Stomach (tissue), 9 donors: Measurements from ENCODE around the gene TFAP2A. TPM values are rescaled to one million over a fixed set of nuclear protein-coding genes. Genes with fewer than 3 reads are reported as not detected.

Experiments
- DNase-seq, 2 donors: peaks; one replicate each; pipeline versions ENCODE4 v3.0.0 to v3.0.0-alpha.2; 2013 to 2019
- H3K27ac ChIP-seq, 5 donors: fragments of 200-600 bp in 4 of 5; sonication (generic) in 4 of 5; one replicate each; pipeline ENCODE4 v1.5.1; 2013 to 2019; ENCODE audit warnings: mild to moderate bottlenecking in 1 of 5, moderate library complexity in 1 of 5
- H3K27me3 ChIP-seq, 3 donors: fragments of 200-600 bp; sonication (generic); one replicate each; pipeline ENCODE4 v1.5.1; 2017 to 2019; ENCODE audit warnings: mixed run types in 1 of 3
- H3K36me3 ChIP-seq, 4 donors: fragments of 200-600 bp; sonication (generic); 1 replicate in 3 of 4; 2 replicates in 1 of 4; pipeline ENCODE4 v1.5.1; 2016 to 2019
- H3K4me1 ChIP-seq, 4 donors: fragments of 200-600 bp; sonication (generic); one replicate each; pipeline ENCODE4 v1.5.1; 2016 to 2019
- H3K4me3 ChIP-seq, 4 donors: fragments of 200-600 bp; sonication (generic) in 3 of 4; one replicate each; pipeline ENCODE4 v1.5.1; 2016 to 2019; ENCODE audit warnings: mild to moderate bottlenecking in 1 of 4
- H3K9me3 ChIP-seq, 4 donors: fragments of 200-600 bp; sonication (generic); one replicate each; pipeline ENCODE4 v1.5.1; 2016 to 2019
- CTCF ChIP-seq, 7 experiments: fragments of 450-650 bp in 4 of 7; fragments of 200-600 bp in 3 of 7; sonication (generic) in 3 of 7; IDR thresholded peaks; one replicate each; pipeline ENCODE4 v1.5.1; 2016 to 2019; ENCODE audit warnings: antibody characterized with exemption in 7 of 7, control low read depth in 2 of 7, mild to moderate bottlenecking in 1 of 7
- EP300 ChIP-seq: sonication (generic); formaldehyde crosslinking; IDR thresholded peaks from one replicate; pipeline ENCODE4 v1.6.1; 2017; ENCODE audit warnings: antibody characterized with exemption
- POLR2A ChIP-seq, 4 donors: fragments of 450-650 bp; IDR thresholded peaks; one replicate each; pipeline ENCODE4 v1.6.1; 2016; ENCODE audit warnings: antibody characterized with exemption in 4 of 4, control low read depth in 2 of 4, mild to moderate bottlenecking in 1 of 4, moderate library complexity in 1 of 4
- POLR2AphosphoS5 ChIP-seq, 3 donors: sonication (generic); formaldehyde crosslinking; IDR thresholded peaks; one replicate each; pipeline ENCODE4 v1.6.1; 2016; ENCODE audit warnings: antibody characterized with exemption in 3 of 3
- WGBS, 5 donors: extraction: QIAGEN DNeasy Blood & Tissue Kit in 3 of 5; methylation state at CpG; one replicate each; pipeline versions ENCODE4 v1.1.5 to v1.1.7; 2013 to 2018; 5-methylcytosine and 5-hydroxymethylcytosine counted together
- intact Hi-C: fragments of 100-400 bp; cut with DNase I; formaldehyde crosslinking; loops from one replicate; pipeline ENCODE4 v1.15.1; 2023; ENCODE audit warnings: low total_unique reads
- polyA plus RNA-seq, 3 donors: library from polyadenylated mRNA; stranded (reverse); fragments of 200-250 nt; gene quantifications; one replicate each; pipeline ENCODE4 v1.2.3, GENCODE V29; 2013
- total RNA-seq, 5 donors: library from RNA; depleted of rRNA; stranded (reverse); fragments of >200 nt; gene quantifications; one replicate each; pipeline versions ENCODE4 v1.1.0 to v1.2.3, GENCODE V29; 2014 to 2016
- donor health status: healthy with polysubstance abuse.
- donor health status: Bipolar disorder and iron deficiency.
- donor health status: healthy.

The TFAP2A gene
- total and polyA plus RNA-seq, 8 donors = 0.18 to 10.1 (median 0.50) TPM; not detected in 5

GRCh38 chr6:10391799-10392198 is 23.1 kb downstream of the TFAP2A start:
- Histone ChIP-seq H3K4me3 (no peak overlapping the region), H3K9me3 (peaks cover 0 to 23% (median 4%) of the 10 kb centered on the region in 4 donors), H3K27me3 (peaks cover 27 to 100% (median 99%) of the 10 kb centered on the region in 3 donors), H3K36me3 (no peaks in the 10 kb centered on the region), H3K4me1 (peaks cover 0 to 10% (median 0%) of the 10 kb centered on the region in 4 donors), H3K27ac (no peak overlapping the region)
- TF ChIP-seq POLR2A (IDR thresholded peaks at IDR 0.05) (no peak), EP300 (no peak), POLR2AphosphoS5 (IDR thresholded peaks at IDR 0.05) (no peak), CTCF (IDR thresholded peaks at IDR 0.05) (no peak)
- 11 to 20% (median 15%) methylated on average over 10 of the region's 10 CpGs for WGBS, 5 donors
- intact Hi-C loops = no loop called here
- no peak for DNase-seq

GRCh38 chr6:10391299-10391630 is 23.6 kb downstream of the TFAP2A start:
- Histone ChIP-seq H3K36me3 (no peaks in the 10 kb centered on the region), H3K27me3 (peaks cover 27 to 100% (median 98%) of the 10 kb centered on the region in 3 donors), H3K27ac (no peak overlapping the region), H3K9me3 (peaks cover 0 to 23% (median 4%) of the 10 kb centered on the region in 4 donors), H3K4me1 (peaks cover 0 to 10% (median 0%) of the 10 kb centered on the region in 4 donors), H3K4me3 (no peak overlapping the region)
- no peak for DNase-seq
- intact Hi-C loops = no loop called here
- no peak for TF ChIP-seq CTCF (IDR thresholded peaks at IDR 0.05)
- TF ChIP-seq POLR2A (IDR thresholded peaks at IDR 0.05) = no peak
- TF ChIP-seq POLR2AphosphoS5 (IDR thresholded peaks at IDR 0.05) = no peak
- no peak for TF ChIP-seq EP300
- 5 to 16% (median 7%) methylated on average over 10 of the region's 10 CpGs for WGBS, 5 donors

GRCh38 chr6:10390495-10391298 is 24.2 kb downstream of the TFAP2A start:
- no peak for DNase-seq
- H3K36me3 ChIP-seq = no peaks in the 10 kb centered on the region
- H3K4me3 ChIP-seq = no peak overlapping the region
- peaks cover 0 to 23% (median 4%) of the 10 kb centered on the region in 4 donors for H3K9me3 ChIP-seq
- intact Hi-C loops = no loop called here
- 9 to 11% (median 10%) methylated on average over 40 to 41 of the region's 41 CpGs for WGBS, 5 donors
- TF ChIP-seq POLR2A (IDR thresholded peaks at IDR 0.05) (no peak), POLR2AphosphoS5 (IDR thresholded peaks at IDR 0.05) (no peak), CTCF (IDR thresholded peaks at IDR 0.05) (no peak), EP300 (no peak)
- H3K27me3 ChIP-seq = peaks cover 23 to 100% (median 98%) of the 10 kb centered on the region in 3 donors
- H3K4me1 ChIP-seq = peaks cover 0 to 10% (median 0%) of the 10 kb centered on the region in 4 donors
- no peak overlapping the region for H3K27ac ChIP-seq

GRCh38 chr6:10389739-10390494 is 25.0 kb downstream of the TFAP2A start:
- TF ChIP-seq EP300 (no peak), POLR2AphosphoS5 (IDR thresholded peaks at IDR 0.05) (no peak), CTCF (IDR thresholded peaks at IDR 0.05) (no peak), POLR2A (IDR thresholded peaks at IDR 0.05) (no peak)
- intact Hi-C loops = no loop called here
- Histone ChIP-seq H3K9me3 (peaks cover 0 to 24% (median 5%) of the 10 kb centered on the region in 4 donors), H3K27ac (no peak overlapping the region), H3K4me3 (no peak overlapping the region), H3K36me3 (no peaks in the 10 kb centered on the region), H3K27me3 (peaks cover 27 to 100% (median 99%) of the 10 kb centered on the region in 3 donors), H3K4me1 (peaks cover 0 to 11% (median 1%) of the 10 kb centered on the region in 4 donors)
- no peak for DNase-seq
- WGBS, 5 donors = 9 to 12% (median 10%) methylated on average over 45 to 47 of the region's 47 CpGs
